HG02798 (cell line): Measurements from ENCODE around the gene NMRK2.
"Not testable (repeated sequence)": the region's sequence is repeated elsewhere in the genome, so short reads cannot be mapped to it uniquely, and the experiment has no call there.

Experiments used
- ATAC-seq: cut with Tn5 transposase; IDR thresholded peaks from one replicate; pipeline ENCODE4 v1.9.1; 2021; ENCODE audit warnings: mild to moderate bottlenecking; ENCODE audit not compliant: unreplicated experiment, poor library complexity

The NMRK2 gene

GRCh38 chr19:3963458-3964255, 30.8 kb downstream of the NMRK2 start:
- no peak for ATAC-seq

GRCh38 chr19:3964256-3965194, 31.7 kb downstream of the NMRK2 start:
- no peak for ATAC-seq

GRCh38 chr19:3966051-3967017, 33.5 kb downstream of the NMRK2 start:
- ATAC-seq = no peak

- ATAC-seq = not testable (repeated sequence)
Observed at GRCh38 chr19:3967983-3968382, 35.1 kb downstream of the NMRK2 start.

- ATAC-seq = no peak
Observed at GRCh38 chr19:3968556-3969434, 35.9 kb downstream of the NMRK2 start.

- no peak for ATAC-seq
Observed at GRCh38 chr19:3969435-3970312, 36.8 kb downstream of the NMRK2 start.

GRCh38 chr19:3970313-3970807, 37.5 kb downstream of the NMRK2 start:
- ATAC-seq = no peak

GRCh38 chr19:3970808-3971598, 38.1 kb downstream of the NMRK2 start, which contains the start of gene DAPK3:
Gene DAPK3 (minus strand): TSS chr19:3971099. CDS start chr19:3969735, 1,364 bp downstream.
- peak; percentile 96 for ATAC-seq

GRCh38 chr19:3975144-3975543, 42.3 kb downstream of the NMRK2 start:
- no peak for ATAC-seq

GRCh38 chr19:3975637-3976087, 42.8 kb downstream of the NMRK2 start:
- no peak for ATAC-seq

- ATAC-seq = no peak
Observed at GRCh38 chr19:3976495-3977241, 43.8 kb downstream of the NMRK2 start.

GRCh38 chr19:3977242-3978143, 44.6 kb downstream of the NMRK2 start:
- no peak for ATAC-seq

- no peak for ATAC-seq
Observed at GRCh38 chr19:3978145-3978544, 45.3 kb downstream of the NMRK2 start.

GRCh38 chr19:3979289-3979673, 46.4 kb downstream of the NMRK2 start:
- no peak for ATAC-seq

GRCh38 chr19:3979674-3980352, 46.9 kb downstream of the NMRK2 start:
- ATAC-seq = no peak
